Right lobe of liver (tissue), 4 donors: Measurements from ENCODE around the gene SLC26A11.

Experiments used
- CTCF ChIP-seq, 4 donors: fragments of 200-600 bp in 3 of 4; fragments of 450-650 bp in 1 of 4; IDR thresholded peaks; one replicate each; pipeline versions ENCODE4 v1.5.1 to v1.8.0; 2016 to 2022; ENCODE audit warnings: antibody characterized with exemption in 4 of 4, mild to moderate bottlenecking in 2 of 4
- POLR2A ChIP-seq: fragments of 450-650 bp; IDR thresholded peaks from one replicate; pipeline ENCODE4 v1.6.1; 2017; ENCODE audit warnings: antibody characterized with exemption, mild to moderate bottlenecking
- donor health status: DM: no; HTN: no; CAD: no.
- donor health status: DM: no; HTN: no; CAD: no.
- donor health status: DM: no; HTN: yes; CAD: no.

- TF ChIP-seq CTCF (IDR thresholded peaks at IDR 0.05) (no peak), POLR2A (no peak)
These were observed 25.5 kb downstream of the SLC26A11 start for GRCh38 chr17:80245566-80246265.
